ENCODE results near the gene OR2T33.

GRCh38 chr1:248288391-248288790 is 10.6 kb upstream of the OR2T33 start:
- TF ChIP-seq SIN3A (IDR thresholded peaks at IDR 0.05; ENCODE audit: borderline replicate concordance, low read depth, low read length) = no peak
- TF ChIP-seq CTCF (IDR thresholded peaks at IDR 0.05) = no peak
- no peak for TF ChIP-seq POLR2AphosphoS5 (IDR thresholded peaks at IDR 0.05; ENCODE audit: low read depth, low read length)
- TF ChIP-seq RFX5 (IDR thresholded peaks at IDR 0.05; ENCODE audit: low read length) = no peak
- no peak for TF ChIP-seq EZH2phosphoT487 (IDR thresholded peaks at IDR 0.05; ENCODE audit: borderline replicate concordance, low read depth)
- TF ChIP-seq USF1 (IDR thresholded peaks at IDR 0.05; ENCODE audit: borderline replicate concordance, low read depth) = no peak
- no peak for TF ChIP-seq CHD2 (IDR thresholded peaks at IDR 0.05; ENCODE audit: low read length, partially characterized antibody)
- TF ChIP-seq RAD21 (IDR thresholded peaks at IDR 0.05; ENCODE audit: low read length) = no peak
- TF ChIP-seq REST (IDR thresholded peaks at IDR 0.05; ENCODE audit: low read depth, low read length) = no peak
- no peak for TF ChIP-seq SMC3 (IDR thresholded peaks at IDR 0.05; ENCODE audit: low read depth, low read length)
- TF ChIP-seq RXRA (IDR thresholded peaks at IDR 0.05; ENCODE audit: borderline replicate concordance, low read depth) = no peak
- no peak for TF ChIP-seq FOXM1 (IDR thresholded peaks at IDR 0.05; ENCODE audit: low read depth)
- TF ChIP-seq YY1 (IDR thresholded peaks at IDR 0.05; ENCODE audit: low read depth) = no peak
- no peak for TF ChIP-seq MAX (IDR thresholded peaks at IDR 0.05; ENCODE audit: low read depth)
